IPS-20b (cell line): Measurements from ENCODE around the gene IFT122.

Experiments
- H3K27ac ChIP-seq: one replicate; pipeline ENCODE4 v1.5.1; 2013; ENCODE audit warnings: low read length
- H3K27me3 ChIP-seq: 2 replicates; pipeline ENCODE4 v1.6.1; 2013; ENCODE audit warnings: mild to moderate bottlenecking, low read length, inconsistent platforms; ENCODE audit not compliant: insufficient read depth
- H3K36me3 ChIP-seq: 2 replicates; pipeline ENCODE4 v1.6.1; 2013; ENCODE audit warnings: low read depth, mild to moderate bottlenecking, inconsistent platforms, low read length, moderate library complexity; ENCODE audit not compliant: insufficient read depth
- H3K4me1 ChIP-seq: 2 replicates; pipeline ENCODE4 v1.6.1; 2013; ENCODE audit warnings: mild to moderate bottlenecking, control low read depth, inconsistent platforms, low read length, moderate library complexity; ENCODE audit not compliant: insufficient read depth
- H3K4me3 ChIP-seq: 2 replicates; pipeline ENCODE4 v1.5.1; 2013; ENCODE audit warnings: mild to moderate bottlenecking, low read length, inconsistent platforms
- H3K9ac ChIP-seq: 2 replicates; pipeline ENCODE4 v1.6.1; 2013; ENCODE audit warnings: low read depth, mild to moderate bottlenecking, inconsistent platforms, low read length, moderate library complexity
- H3K9me3 ChIP-seq: 2 replicates; pipeline ENCODE4 v1.6.1; 2013; ENCODE audit warnings: mild to moderate bottlenecking, low read depth, low read length, inconsistent platforms; ENCODE audit not compliant: insufficient read depth

IFT122 gene

DNA sequence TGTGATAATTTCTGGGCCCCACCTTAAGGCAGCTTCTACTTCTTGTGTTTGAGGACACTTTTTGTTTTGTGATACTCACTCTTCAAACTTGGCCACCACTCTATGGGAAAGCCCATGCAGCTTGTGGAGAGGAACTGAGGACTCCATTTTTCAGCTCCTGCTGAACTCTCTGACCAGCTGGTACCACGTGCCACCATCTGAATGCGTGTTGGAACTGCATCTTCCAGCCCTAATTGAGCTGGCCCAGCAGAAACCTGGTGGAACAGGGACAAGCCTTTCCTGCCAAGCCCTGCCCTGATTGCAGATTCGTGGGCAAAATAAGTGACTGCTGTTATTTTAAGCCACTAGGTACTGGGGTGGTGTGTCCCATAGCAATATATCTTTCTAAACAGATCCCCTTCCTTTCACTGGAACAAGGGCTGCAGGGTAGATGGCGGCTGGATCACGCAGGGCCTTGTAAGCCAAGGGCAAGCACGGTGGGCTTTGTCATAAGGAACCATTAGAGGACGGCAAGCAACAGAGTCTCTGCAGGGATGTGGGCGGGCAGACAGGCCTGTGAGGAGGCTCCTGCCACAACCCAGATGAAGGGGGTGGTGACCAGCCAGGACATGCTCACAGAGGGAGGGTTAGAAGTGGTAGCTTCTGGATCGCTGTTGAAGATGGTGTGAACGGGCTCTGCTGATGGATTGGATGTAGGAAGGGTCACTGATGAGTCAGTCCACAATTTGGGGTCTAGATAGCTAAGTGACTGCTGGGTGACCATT lies 112.4 kb downstream of the IFT122 start:
- no peak overlapping the region for H3K9ac ChIP-seq
- H3K4me3 ChIP-seq: no peak overlapping the region
- H3K36me3 ChIP-seq: no peaks in the 10 kb centered on the region
- peaks cover 9% of the 10 kb centered on the region; the same call in 1 of the 2 replicates for H3K4me1 ChIP-seq
- H3K9me3 ChIP-seq: no peaks in the 10 kb centered on the region
- H3K27ac ChIP-seq: no peak overlapping the region
- no peaks in the 10 kb centered on the region for H3K27me3 ChIP-seq

DNA sequence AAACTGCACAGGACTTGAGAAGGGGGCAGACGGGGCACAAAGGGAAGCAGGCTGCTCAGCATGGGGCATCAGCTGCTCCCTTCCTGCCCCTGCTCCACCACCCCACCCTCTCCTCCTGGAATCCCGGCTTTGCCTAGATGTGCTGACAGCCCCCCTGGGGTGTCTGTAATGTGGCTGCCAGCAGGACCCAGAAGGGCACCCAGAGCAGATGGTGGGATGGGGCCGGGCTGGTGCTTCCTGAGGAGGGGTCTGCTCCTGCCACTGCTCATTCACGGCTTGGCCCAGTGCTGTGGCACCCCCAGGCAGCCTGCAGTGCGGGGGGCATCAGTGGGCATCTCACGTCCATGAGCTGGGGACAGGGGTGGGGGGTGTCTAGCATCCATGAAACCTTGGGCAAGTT lies 113.1 kb downstream of the IFT122 start:
- Histone ChIP-seq H3K36me3 (no peaks in the 10 kb centered on the region), H3K9ac (no peak overlapping the region), H3K9me3 (no peaks in the 10 kb centered on the region), H3K27ac (no peak overlapping the region), H3K4me3 (no peak overlapping the region), H3K27me3 (no peaks in the 10 kb centered on the region), H3K4me1 (peaks cover 9% of the 10 kb centered on the region; the same call in 1 of the 2 replicates)

DNA sequence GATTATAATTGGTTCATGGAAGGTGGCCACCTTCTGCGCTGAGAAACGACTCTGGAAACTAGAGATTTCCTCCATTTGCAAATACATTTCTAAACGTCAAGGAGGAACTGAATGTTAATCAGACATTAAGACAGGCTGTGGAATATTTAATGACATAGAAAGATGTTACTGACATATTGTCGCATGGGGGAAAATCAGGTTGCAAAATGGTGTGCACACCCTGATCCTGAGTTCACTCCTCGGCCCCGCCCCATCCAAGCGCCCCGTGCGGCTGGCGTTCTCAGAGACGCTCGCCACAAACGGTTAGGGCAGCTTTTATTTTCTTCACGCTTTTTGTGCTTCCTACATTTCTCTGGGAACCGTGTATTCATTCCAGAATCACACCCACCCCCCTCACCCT lies 113.7 kb downstream of the IFT122 start:
- Histone ChIP-seq H3K9me3 (no peaks in the 10 kb centered on the region), H3K36me3 (no peaks in the 10 kb centered on the region), H3K9ac (no peak overlapping the region), H3K4me1 (peaks cover 9% of the 10 kb centered on the region; the same call in 1 of the 2 replicates), H3K4me3 (no peak overlapping the region), H3K27me3 (no peaks in the 10 kb centered on the region), H3K27ac (no peak overlapping the region)

DNA sequence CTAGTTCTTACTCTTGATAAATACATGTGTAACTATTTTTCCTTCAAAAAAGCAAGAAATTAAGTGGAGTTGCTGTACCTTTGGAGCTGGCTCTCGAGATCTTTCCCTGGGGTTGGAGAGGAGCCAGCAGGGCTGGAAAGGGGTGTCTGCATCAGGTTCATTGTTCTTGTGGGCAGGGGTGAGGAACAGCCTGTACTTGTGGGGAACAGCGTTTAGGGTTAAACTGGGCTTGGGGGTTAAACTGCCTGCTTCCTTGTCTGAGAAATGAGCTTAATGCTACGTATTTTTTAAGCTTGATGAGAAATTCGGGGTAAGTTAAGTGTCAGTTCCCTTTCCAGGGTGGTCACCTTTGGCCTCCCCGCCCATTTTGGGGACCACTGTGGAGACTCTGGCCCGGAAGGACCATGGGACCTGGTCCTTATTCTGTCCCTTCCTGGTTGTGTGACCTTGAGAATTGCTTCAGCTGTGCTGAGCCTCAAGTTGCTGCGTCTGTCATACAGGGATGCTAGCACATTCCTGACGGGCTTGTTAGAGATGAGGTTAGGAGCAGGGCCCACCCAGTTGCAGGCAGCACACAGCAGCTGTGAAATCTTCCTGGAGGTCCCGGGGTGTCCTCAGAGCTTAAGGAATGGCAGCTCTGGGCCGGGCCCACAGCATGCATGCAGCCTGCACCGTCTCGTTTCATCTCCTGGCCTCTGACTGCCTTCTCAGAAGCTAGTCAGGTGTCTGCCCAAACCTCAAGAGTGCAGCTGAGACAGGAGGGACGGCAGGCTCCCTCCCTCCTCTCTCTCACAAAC lies 114.5 kb downstream of the IFT122 start:
- Histone ChIP-seq H3K36me3 (no peaks in the 10 kb centered on the region), H3K4me3 (no peak overlapping the region), H3K9ac (no peak overlapping the region), H3K27me3 (no peaks in the 10 kb centered on the region), H3K4me1 (peaks cover 9% of the 10 kb centered on the region; the same call in 1 of the 2 replicates), H3K27ac (no peak overlapping the region), H3K9me3 (no peaks in the 10 kb centered on the region)

DNA sequence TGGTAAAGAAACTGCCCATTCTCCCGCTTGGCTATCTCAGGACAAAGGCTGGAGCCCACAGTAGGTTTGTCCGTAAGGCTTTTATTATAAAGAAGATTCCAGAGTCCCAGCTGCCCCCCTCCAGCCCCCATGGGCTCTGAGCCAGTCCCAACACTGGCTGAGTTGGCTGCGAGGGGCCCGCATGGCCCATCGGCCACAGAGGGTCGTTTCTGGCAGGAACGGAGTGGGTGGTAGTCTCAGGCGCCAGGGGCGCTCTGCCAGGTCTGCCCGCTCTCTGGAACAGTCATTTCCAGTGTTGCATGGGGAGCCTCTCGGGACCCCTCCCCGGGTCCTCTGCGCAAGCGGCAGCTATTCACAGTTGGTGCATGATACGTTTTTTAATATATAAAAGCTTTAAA lies 115.1 kb downstream of the IFT122 start:
- H3K36me3 ChIP-seq: no peaks in the 10 kb centered on the region
- no peaks in the 10 kb centered on the region for H3K9me3 ChIP-seq
- no peak overlapping the region for H3K4me3 ChIP-seq
- H3K4me1 ChIP-seq: peaks cover 9% of the 10 kb centered on the region; the same call in 1 of the 2 replicates
- H3K27me3 ChIP-seq: no peaks in the 10 kb centered on the region
- no peak overlapping the region for H3K27ac ChIP-seq
- no peak overlapping the region for H3K9ac ChIP-seq

DNA sequence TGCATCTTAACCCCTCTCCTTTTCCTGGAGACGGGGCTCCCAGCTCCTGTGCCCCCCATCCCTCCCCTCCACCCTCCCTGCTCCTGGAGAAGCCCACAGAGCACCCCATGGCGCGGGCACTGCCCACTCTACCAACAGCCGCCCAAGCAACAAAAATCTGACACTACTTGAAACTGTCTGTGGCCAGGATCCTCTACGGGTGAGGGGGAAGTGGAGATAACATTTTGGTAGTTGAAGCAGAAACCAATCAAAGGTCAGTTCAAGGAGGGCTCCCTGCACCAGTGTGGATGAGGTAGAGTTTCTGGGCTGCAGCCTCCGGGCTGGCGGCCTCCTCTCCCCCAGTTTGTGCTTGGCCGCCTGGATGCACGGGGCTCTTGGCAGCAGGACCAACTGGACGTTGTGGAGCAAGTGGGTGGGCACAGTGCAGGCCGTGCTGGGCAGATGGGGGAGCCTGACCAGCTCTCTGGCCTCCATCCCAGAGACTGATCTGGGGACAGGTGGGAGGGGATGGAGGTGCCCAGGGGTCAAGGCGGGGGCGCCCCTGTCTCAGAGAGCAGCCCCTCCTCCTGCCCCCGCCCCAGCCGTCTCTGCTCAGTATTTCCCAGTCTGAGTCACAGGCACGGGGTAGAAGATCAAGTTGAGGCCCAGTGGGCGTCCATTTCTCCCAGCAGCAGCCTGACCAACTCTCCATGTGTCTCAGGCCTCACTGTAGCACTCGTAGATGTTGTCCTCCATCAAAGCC lies 115.8 kb downstream of the IFT122 start:
- Histone ChIP-seq H3K9ac (no peak overlapping the region), H3K27me3 (no peaks in the 10 kb centered on the region), H3K4me1 (peaks cover 13% of the 10 kb centered on the region), H3K9me3 (no peaks in the 10 kb centered on the region), H3K36me3 (no peaks in the 10 kb centered on the region), H3K27ac (no peak overlapping the region), H3K4me3 (no peak overlapping the region)

DNA sequence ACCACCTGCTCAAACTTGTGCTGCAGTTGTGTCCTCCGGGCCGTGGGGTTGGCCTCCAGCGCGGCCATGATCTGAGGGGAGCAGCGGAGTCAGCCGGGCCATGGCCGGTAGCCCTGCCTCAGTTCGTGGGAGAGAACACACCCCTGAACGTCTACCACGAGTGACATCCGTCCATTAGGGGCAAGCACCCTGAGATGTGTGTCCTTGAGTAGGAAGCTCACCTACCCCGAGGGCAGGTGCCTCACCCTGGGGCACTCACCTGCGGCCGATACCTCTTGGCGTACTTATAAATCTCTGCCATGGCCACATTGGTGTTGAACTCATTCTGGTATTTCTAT lies 116.3 kb downstream of the IFT122 start:
- no peaks in the 10 kb centered on the region for H3K27me3 ChIP-seq
- no peak overlapping the region for H3K4me3 ChIP-seq
- H3K4me1 ChIP-seq: peaks cover 13% of the 10 kb centered on the region
- no peak overlapping the region for H3K9ac ChIP-seq
- H3K9me3 ChIP-seq: no peaks in the 10 kb centered on the region
- no peaks in the 10 kb centered on the region for H3K36me3 ChIP-seq
- no peak overlapping the region for H3K27ac ChIP-seq

DNA sequence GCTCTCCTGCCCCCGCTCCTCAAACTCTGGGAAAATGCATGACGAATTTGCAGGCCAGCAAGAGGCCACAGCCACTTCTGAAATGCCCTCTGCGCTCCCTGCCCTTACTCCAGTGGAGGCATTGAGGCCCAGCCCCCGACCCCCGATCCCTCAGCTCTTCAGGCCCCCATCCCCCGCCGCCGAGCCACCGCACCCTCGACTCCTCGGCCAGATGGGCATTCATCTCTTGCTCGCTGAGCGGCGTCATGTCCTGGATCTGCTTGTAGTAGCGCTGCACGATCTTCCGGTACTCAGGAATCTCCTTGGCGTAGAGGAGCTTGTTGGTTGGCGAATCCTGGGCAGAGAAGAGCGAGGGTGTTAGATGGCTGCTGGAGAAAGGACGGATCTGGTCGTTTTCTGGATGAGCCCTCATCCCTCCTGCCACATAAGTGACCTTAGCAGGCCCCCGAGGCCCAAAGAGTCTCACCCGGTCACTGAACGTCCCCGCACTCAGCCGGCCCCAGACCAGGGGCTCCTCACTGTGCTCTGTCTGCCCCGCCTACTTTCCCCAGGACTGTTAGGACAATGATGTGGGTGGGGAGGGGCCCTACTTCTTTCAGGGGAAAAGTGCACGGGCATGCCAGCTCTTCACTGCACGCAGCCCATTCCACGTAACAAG lies 117.0 kb downstream of the IFT122 start:
- Histone ChIP-seq H3K9ac (no peak overlapping the region), H3K4me3 (no peak overlapping the region), H3K4me1 (peaks cover 13% of the 10 kb centered on the region), H3K9me3 (no peaks in the 10 kb centered on the region), H3K27ac (no peak overlapping the region), H3K27me3 (no peaks in the 10 kb centered on the region), H3K36me3 (no peaks in the 10 kb centered on the region)

DNA sequence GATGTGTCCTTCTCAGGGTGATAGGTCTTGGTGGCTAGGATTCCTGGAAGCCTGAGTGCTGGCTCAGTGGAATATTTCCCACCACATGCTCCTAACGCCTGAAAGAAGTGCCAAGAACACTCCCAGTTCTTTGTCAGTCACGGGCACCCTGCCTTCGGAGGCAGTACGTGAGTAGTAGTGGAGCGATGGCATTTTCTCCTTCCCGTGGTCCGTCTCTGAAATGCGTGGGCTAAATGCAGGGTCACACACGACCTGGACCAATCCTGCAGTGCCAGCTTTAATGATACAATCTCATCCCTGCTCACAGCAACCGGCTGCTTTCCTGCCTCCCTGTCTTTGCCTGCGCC lies 117.5 kb downstream of the IFT122 start:
- H3K4me3 ChIP-seq: no peak overlapping the region
- peaks cover 13% of the 10 kb centered on the region for H3K4me1 ChIP-seq
- H3K9me3 ChIP-seq: no peaks in the 10 kb centered on the region
- H3K36me3 ChIP-seq: peaks cover 4% of the 10 kb centered on the region; the same call in 1 of the 2 replicates
- no peak overlapping the region for H3K9ac ChIP-seq
- no peak overlapping the region for H3K27ac ChIP-seq
- no peaks in the 10 kb centered on the region for H3K27me3 ChIP-seq

DNA sequence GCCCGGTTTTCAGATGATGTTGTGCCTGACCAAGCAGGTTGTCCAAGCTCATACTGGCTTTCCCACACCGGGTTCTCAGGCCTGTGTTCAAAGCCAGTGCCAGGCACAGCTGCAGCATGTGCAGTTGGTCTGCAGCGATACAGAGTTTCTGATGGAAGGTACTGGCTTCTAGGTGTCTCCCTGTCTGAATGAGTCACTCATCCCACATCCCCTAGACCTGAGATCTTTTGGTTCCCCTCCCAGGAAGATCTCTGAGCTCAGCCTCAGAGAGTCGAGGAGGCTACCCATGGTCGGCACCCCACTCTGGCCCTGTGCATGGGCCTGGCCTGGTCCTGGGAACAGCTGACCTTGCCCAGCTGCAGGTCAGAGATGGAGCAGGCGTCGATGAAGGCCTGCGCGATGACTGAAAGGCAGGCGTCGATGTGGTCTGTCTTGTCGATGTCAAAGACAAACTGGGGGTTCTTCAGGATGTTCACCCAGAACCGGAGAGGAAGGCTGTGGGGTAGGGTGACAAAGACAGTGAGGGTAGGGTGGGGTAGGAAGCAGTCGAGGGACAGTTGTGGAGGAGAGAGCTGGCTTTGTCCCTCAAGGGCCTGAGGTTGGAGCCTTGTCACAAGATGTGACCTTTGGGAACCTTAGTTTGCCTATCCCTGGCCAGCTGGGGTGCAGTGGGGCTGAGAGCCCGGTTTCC lies 118.2 kb downstream of the IFT122 start:
- Histone ChIP-seq H3K9ac (no peak overlapping the region), H3K9me3 (no peaks in the 10 kb centered on the region), H3K4me3 (no peak overlapping the region), H3K27ac (no peak overlapping the region), H3K4me1 (peaks cover 13% of the 10 kb centered on the region), H3K27me3 (no peaks in the 10 kb centered on the region), H3K36me3 (peaks cover 7% of the 10 kb centered on the region; the same call in 1 of the 2 replicates)
